HepG2 (cell line): ENCODE measurements around the gene SDHAF1. TPM values are rescaled to one million over a fixed set of nuclear protein-coding genes. Genes with fewer than 3 reads are reported as not detected.

ENCODE experiments used
- CEBPB ChIP-seq: IDR thresholded peaks from 2 replicates; pipeline ENCODE4 v1.6.1; 2011; ENCODE audit warnings: low read depth, low read length, improper control_type of control experiment, borderline replicate concordance
- FOXA3 ChIP-seq: IDR thresholded peaks from 2 replicates; pipeline ENCODE4 v1.6.1; 2016; ENCODE audit warnings: missing genetic modification reagents, missing compliant biosample characterization
- GATA4 ChIP-seq: sonication (generic); IDR thresholded peaks from 2 replicates; pipeline ENCODE4 v1.6.1; 2016; ENCODE audit warnings: antibody characterized with exemption, low read depth, borderline replicate concordance
- HDAC6 ChIP-seq: fragments of 200-600 bp; sonication (generic); IDR thresholded peaks from 2 replicates; pipeline ENCODE4 v1.7.0; 2017; ENCODE audit warnings: mild to moderate bottlenecking, antibody characterized with exemption, low read length, low read depth
- HOXD1 ChIP-seq: sonication (generic); formaldehyde crosslinking; IDR thresholded peaks from 2 replicates; pipeline ENCODE4 v1.5.0; 2020; ENCODE audit warnings: missing genetic modification reagents
- NFYC ChIP-seq: IDR thresholded peaks from 2 replicates; pipeline ENCODE4 v1.6.1; 2016; ENCODE audit warnings: missing genetic modification reagents, missing compliant biosample characterization
- SNRNP70 ChIP-seq: fragments of 200-400 bp; formaldehyde crosslinking; IDR thresholded peaks from 2 replicates; pipeline ENCODE4 v1.6.1; 2017; ENCODE audit warnings: mild to moderate bottlenecking, low read depth, low read length, moderate library complexity
- STAG1 ChIP-seq: sonication (generic); formaldehyde crosslinking; IDR thresholded peaks from 2 replicates; pipeline ENCODE4 v1.4.0; 2020; ENCODE audit warnings: missing genetic modification reagents
- ZBTB20 ChIP-seq: sonication (generic); formaldehyde crosslinking; IDR thresholded peaks from 2 replicates; pipeline ENCODE4 v1.8.1; 2023; ENCODE audit warnings: missing genetic modification reagents, low read depth, mild to moderate bottlenecking, borderline replicate concordance
- ZFP41 ChIP-seq: sonication (generic); formaldehyde crosslinking; IDR thresholded peaks from 2 replicates; pipeline ENCODE4 v1.4.0; 2020; ENCODE audit warnings: mild to moderate bottlenecking, missing genetic modification reagents, borderline replicate concordance
- ZFP90 ChIP-seq: sonication (generic); formaldehyde crosslinking; IDR thresholded peaks from 2 replicates; pipeline ENCODE4 v1.8.0; 2022; ENCODE audit warnings: missing genetic modification reagents, mild to moderate bottlenecking, inconsistent platforms, borderline replicate concordance
- ZNF335 ChIP-seq: sonication (generic); formaldehyde crosslinking; IDR thresholded peaks from 2 replicates; pipeline ENCODE4 v1.4.0; 2020; ENCODE audit warnings: missing genetic modification reagents
- ZNF558 ChIP-seq: sonication (generic); formaldehyde crosslinking; IDR thresholded peaks from 2 replicates; pipeline ENCODE4 v1.9.0; 2022; ENCODE audit warnings: mild to moderate bottlenecking, missing genetic modification reagents, borderline replicate concordance
- ZNF614 ChIP-seq: IDR thresholded peaks from 2 replicates; pipeline ENCODE4 v1.6.1; 2018; ENCODE audit warnings: missing biosample characterization, missing genetic modification reagents, inconsistent platforms, borderline replicate concordance
- ZNF724P ChIP-seq: sonication (generic); formaldehyde crosslinking; IDR thresholded peaks from 2 replicates; pipeline ENCODE4 v1.8.0; 2022; ENCODE audit warnings: missing genetic modification reagents, borderline replicate concordance
- polyA plus RNA-seq, 8 experiments: library from polyadenylated mRNA; depleted of rRNA in 3 of 8; stranded (reverse) in 7 of 8; unstranded in 1 of 8; fragments of >200 nt; fragmentation: Illumina TruSeq in 4 of 8; extraction: Trizol in 4 of 8; gene quantifications; 2 replicates each; pipeline versions ENCODE4 v1.2.1 to v1.2.3, GENCODE V29; 2011 to 2016; ENCODE audit warnings: low read depth in 4 of 8, missing spikeins in 1 of 8, mixed read lengths in 1 of 8; ENCODE audit not compliant: insufficient read depth in 1 of 8
- total RNA-seq, 5 experiments: library from RNA; depleted of rRNA; stranded (reverse); fragments of >200 nt; fragmentation: Illumina TruSeq; extraction: Trizol; gene quantifications; 2 replicates each; pipeline ENCODE4 v1.2.3, GENCODE V29; 2016; ENCODE audit warnings: low read depth in 1 of 5
- TF ChIP-seq, protein P1 (sequence below): sonication (generic); formaldehyde crosslinking; IDR thresholded peaks from 2 replicates; pipeline ENCODE4 v1.8.0; 2022; ENCODE audit warnings: mild to moderate bottlenecking, missing genetic modification reagents
- TF ChIP-seq, protein P2 (sequence below): sonication (generic); formaldehyde crosslinking; IDR thresholded peaks from 2 replicates; pipeline ENCODE4 v1.4.0; 2020; ENCODE audit warnings: mild to moderate bottlenecking, missing genetic modification reagents
- TF ChIP-seq, protein P3 (sequence below): sonication (generic); formaldehyde crosslinking; IDR thresholded peaks from 2 replicates; pipeline ENCODE4 v1.4.0; 2020; ENCODE audit warnings: mild to moderate bottlenecking, missing genetic modification reagents

SDHAF1 gene
- total and polyA plus RNA-seq, 2 of the 13 experiments (the other 11 are each of a cell fraction or from before 2014, with no cell fraction given) = 17.8 to 22.8 TPM

DNA sequence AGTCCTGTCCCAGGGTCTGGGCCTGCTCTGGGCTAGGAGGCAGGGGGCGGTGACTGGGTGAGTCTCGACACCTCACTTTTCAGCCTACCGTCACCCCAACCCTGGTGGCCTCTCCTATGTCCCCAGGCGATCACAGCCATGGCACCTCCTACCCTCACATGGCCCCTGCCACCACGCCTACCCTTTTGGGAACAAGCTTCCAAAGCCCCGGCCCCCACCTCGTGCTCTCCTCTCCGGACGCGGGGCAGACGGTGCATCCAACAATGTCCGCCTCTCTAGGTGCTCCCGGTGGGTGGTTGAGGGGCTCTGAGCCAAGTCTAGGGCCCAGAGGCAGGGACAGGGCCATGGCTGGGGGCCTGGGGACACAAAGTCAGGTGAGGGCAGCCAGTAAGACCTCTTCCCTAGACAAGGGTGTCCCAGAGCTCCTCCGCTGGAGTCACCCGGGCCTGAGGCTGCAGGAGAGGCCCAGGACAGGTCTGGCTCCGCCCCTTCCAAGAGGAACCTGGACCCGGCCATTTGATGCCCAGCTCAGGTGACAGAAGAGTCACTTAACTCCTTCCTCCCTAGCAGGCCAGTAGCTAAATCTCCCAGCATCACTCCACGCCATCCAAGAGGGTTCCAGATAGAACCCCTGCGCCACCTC is 13.5 kb downstream of the SDHAF1 start, which contains the start of gene SYNE4 (continued):
- TF ChIP-seq ZFP41 (no peak), STAG1 (CRISPR knock-in tag) (peak; percentile 14; the same call in 1 of the 2 replicates), ZFP90 (CRISPR knock-in tag) (peak; percentile 67; the same call in 1 of the 2 replicates), GATA4 (peak; percentile 54; the same call in 1 of the 2 replicates), NFYC (CRISPR knock-in tag) (peak; percentile 62), ZNF335 (CRISPR knock-in tag) (peak; percentile 36; the same call in 1 of the 2 replicates), ZNF558 (CRISPR knock-in tag) (no peak), ZBTB20 (CRISPR knock-in tag) (peak; percentile 35; the same call in 1 of the 2 replicates), HOXD1 (0 out of 2 replicates have a peak, but pooled peaks have one; percentile 52), HDAC6 (no peak), SNRNP70 (no peak), ZNF614 (0 out of 2 replicates have a peak, but pooled peaks have one; percentile 19), ZNF724P (CRISPR knock-in tag) (no peak), FOXA3 (CRISPR knock-in tag) (no peak), CEBPB (no peak)
- TF ChIP-seq, protein P1, sequence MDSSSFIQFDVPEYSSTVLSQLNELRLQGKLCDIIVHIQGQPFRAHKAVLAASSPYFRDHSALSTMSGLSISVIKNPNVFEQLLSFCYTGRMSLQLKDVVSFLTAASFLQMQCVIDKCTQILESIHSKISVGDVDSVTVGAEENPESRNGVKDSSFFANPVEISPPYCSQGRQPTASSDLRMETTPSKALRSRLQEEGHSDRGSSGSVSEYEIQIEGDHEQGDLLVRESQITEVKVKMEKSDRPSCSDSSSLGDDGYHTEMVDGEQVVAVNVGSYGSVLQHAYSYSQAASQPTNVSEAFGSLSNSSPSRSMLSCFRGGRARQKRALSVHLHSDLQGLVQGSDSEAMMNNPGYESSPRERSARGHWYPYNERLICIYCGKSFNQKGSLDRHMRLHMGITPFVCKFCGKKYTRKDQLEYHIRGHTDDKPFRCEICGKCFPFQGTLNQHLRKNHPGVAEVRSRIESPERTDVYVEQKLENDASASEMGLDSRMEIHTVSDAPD (CRISPR knock-in tag) = no peak
- TF ChIP-seq, protein P2, sequence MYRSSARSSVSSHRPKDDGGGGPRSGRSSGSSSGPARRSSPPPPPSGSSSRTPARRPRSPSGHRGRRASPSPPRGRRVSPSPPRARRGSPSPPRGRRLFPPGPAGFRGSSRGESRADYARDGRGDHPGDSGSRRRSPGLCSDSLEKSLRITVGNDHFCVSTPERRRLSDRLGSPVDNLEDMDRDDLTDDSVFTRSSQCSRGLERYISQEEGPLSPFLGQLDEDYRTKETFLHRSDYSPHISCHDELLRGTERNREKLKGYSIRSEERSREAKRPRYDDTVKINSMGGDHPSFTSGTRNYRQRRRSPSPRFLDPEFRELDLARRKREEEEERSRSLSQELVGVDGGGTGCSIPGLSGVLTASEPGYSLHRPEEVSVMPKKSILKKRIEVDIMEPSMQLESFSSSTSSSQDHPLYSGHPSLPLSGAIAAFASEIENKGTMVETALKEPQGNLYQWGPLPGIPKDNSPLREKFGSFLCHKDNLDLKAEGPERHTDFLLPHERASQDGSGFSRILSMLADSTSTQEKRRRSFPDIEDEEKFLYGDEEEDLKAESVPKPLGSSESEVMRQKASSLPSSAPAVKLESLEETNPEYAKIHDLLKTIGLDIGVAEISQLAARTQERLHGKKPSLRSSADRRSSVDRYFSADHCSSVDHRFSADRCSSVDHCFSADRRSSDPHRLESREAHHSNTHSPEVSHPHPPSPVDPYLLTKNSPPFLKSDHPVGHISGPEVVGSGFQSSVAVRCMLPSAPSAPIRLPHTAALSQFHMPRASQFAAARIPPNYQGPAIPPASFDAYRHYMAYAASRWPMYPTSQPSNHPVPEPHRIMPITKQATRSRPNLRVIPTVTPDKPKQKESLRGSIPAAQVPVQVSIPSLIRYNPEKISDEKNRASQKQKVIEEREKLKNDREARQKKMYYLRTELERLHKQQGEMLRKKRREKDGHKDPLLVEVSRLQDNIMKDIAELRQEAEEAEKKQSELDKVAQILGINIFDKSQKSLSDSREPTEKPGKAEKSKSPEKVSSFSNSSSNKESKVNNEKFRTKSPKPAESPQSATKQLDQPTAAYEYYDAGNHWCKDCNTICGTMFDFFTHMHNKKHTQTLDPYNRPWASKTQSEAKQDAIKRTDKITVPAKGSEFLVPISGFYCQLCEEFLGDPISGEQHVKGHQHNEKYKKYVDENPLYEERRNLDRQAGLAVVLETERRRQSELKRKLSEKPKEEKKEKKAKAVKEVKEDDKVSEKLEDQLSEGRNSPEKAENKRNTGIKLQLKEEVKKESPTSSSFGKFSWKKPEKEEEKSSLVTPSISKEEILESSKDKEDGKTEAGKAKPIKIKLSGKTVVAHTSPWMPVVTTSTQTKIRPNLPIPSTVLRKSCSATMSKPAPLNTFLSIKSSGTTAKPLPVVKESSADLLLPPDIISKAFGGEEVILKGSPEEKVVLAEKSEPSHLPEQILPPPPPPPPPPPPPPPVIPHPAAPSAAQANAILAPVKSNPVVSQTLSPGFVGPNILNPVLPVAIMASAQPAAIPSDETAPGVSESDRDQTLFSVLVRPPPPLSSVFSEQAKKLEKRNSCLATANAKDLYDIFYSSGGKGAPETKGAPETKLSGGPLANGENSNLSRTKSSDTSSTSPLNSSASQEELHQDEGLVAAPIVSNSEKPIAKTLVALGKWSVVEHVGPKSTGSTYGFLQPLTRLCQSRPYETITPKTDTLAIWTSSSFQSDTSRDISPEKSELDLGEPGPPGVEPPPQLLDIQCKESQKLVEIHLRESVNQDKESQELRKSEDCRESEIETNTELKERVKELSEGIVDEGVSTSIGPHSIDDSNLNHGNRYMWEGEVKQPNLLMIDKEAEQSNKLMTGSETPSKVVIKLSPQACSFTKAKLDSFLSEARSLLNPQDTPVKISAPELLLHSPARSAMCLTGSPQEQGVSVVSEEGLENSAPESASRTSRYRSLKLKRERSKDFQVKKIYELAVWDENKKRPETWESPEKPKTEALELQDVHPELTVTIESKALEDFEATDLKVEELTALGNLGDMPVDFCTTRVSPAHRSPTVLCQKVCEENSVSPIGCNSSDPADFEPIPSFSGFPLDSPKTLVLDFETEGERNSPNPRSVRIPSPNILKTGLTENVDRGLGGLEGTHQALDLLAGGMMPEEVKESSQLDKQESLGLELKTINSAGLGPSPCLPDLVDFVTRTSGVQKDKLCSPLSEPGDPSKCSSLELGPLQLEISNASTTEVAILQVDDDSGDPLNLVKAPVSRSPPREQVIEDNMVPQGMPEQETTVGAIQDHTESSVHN = peak; percentile 58; the same call in 1 of the 2 replicates
- TF ChIP-seq, protein P3, sequence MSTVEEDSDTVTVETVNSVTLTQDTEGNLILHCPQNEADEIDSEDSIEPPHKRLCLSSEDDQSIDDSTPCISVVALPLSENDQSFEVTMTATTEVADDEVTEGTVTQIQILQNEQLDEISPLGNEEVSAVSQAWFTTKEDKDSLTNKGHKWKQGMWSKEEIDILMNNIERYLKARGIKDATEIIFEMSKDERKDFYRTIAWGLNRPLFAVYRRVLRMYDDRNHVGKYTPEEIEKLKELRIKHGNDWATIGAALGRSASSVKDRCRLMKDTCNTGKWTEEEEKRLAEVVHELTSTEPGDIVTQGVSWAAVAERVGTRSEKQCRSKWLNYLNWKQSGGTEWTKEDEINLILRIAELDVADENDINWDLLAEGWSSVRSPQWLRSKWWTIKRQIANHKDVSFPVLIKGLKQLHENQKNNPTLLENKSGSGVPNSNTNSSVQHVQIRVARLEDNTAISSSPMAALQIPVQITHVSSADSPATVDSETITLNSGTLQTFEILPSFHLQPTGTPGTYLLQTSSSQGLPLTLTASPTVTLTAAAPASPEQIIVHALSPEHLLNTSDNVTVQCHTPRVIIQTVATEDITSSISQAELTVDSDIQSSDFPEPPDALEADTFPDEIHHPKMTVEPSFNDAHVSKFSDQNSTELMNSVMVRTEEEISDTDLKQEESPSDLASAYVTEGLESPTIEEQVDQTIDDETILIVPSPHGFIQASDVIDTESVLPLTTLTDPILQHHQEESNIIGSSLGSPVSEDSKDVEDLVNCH = no peak
